HEK293 (cell line): ENCODE data around the gene STARD3.
A peak's percentile ranks its signal among the peaks of the same experiment; 100 is the strongest.

Source experiments
- CTCF ChIA-PET: fragments of 350-600 bp; formaldehyde crosslinking; extraction: SDS; loops from one replicate; lab custom pipeline; 2021; ENCODE audit warnings: antibody characterized with exemption; lab: Yijun Ruan, JAX
- POLR2A ChIA-PET: fragments of 300-600 bp; formaldehyde crosslinking; extraction: SDS; loops from one replicate; lab custom pipeline; 2020; ENCODE audit warnings: antibody characterized with exemption, inconsistent platforms; lab: Yijun Ruan, JAX
- H3K27ac ChIP-seq: fragments of 200-500 bp; sonication (Bioruptor generic); 2 replicates; pipeline ENCODE4 v1.5.1; 2014; ENCODE audit warnings: low read depth, low read length, control low read depth, inconsistent platforms; ENCODE audit errors: extremely low read depth
- H3K36me3 ChIP-seq, 2 experiments: fragments of 200-500 bp in 1 of 2; sonication (Bioruptor generic) in 1 of 2; 1 replicate in 1 of 2; 2 replicates in 1 of 2; pipeline ENCODE4 v1.5.1; 2014 to 2017; ENCODE audit warnings: inconsistent platforms in 2 of 2, low read length in 2 of 2; ENCODE audit not compliant: control insufficient read depth in 2 of 2, insufficient read depth in 1 of 2
- H3K4me1 ChIP-seq: fragments of 200-500 bp; sonication (Bioruptor generic); 2 replicates; pipeline ENCODE4 v1.5.1; 2014; ENCODE audit warnings: mild to moderate bottlenecking, low read length, inconsistent platforms; ENCODE audit not compliant: control insufficient read depth, insufficient read depth
- H3K4me3 ChIP-seq: 2 replicates; pipeline ENCODE4 v1.5.1; 2011; ENCODE audit warnings: low read depth, mild to moderate bottlenecking, control low read depth, low read length, moderate library complexity
- H3K9me3 ChIP-seq: fragments of 200-500 bp; sonication (Bioruptor generic); 2 replicates; pipeline ENCODE4 v1.5.1; 2014; ENCODE audit warnings: low read depth, low read length, inconsistent platforms; ENCODE audit not compliant: control insufficient read depth, insufficient read depth
- AEBP2 ChIP-seq: fragments of 450-650 bp; formaldehyde crosslinking; IDR thresholded peaks from 2 replicates; pipeline ENCODE4 v1.5.1; 2016; ENCODE audit warnings: missing biosample characterization, missing genetic modification characterization, borderline replicate concordance
- GLIS1 ChIP-seq: fragments of 450-650 bp; formaldehyde crosslinking; IDR thresholded peaks from 2 replicates; pipeline ENCODE4 v1.5.1; 2016; ENCODE audit warnings: missing biosample characterization, missing genetic modification characterization
- IKZF3 ChIP-seq: fragments of 450-650 bp; IDR thresholded peaks from 2 replicates; pipeline ENCODE4 v1.5.0; 2018; ENCODE audit warnings: missing biosample characterization, mild to moderate bottlenecking, missing genetic modification characterization, moderate library complexity
- KLF1 ChIP-seq: fragments of 450-650 bp; formaldehyde crosslinking; IDR thresholded peaks from 2 replicates; pipeline ENCODE4 v1.5.1; 2016; ENCODE audit warnings: missing biosample characterization, missing genetic modification characterization
- PBX3 ChIP-seq: sonication (generic); formaldehyde crosslinking; IDR thresholded peaks from 2 replicates; pipeline ENCODE4 v1.8.1; 2022; ENCODE audit warnings: mild to moderate bottlenecking, moderate library complexity, missing genetic modification reagents
- SP2 ChIP-seq: fragments of 450-650 bp; formaldehyde crosslinking; IDR thresholded peaks from 2 replicates; pipeline ENCODE4 v1.5.1; 2016; ENCODE audit warnings: missing biosample characterization, missing genetic modification characterization
- ZBTB11 ChIP-seq: fragments of 450-650 bp; formaldehyde crosslinking; conservative IDR thresholded peaks from 2 replicates; pipeline ENCODE4 v1.5.1; 2016; ENCODE audit warnings: low read depth, missing biosample characterization, missing genetic modification characterization
- ZBTB17 ChIP-seq: fragments of 450-650 bp; formaldehyde crosslinking; IDR thresholded peaks from 2 replicates; pipeline ENCODE4 v1.5.1; 2016; ENCODE audit warnings: missing biosample characterization, missing genetic modification characterization
- ZBTB26 ChIP-seq: fragments of 450-650 bp; formaldehyde crosslinking; optimal IDR thresholded peaks from 2 replicates; pipeline ENCODE3; 2016; ENCODE audit warnings: missing biosample characterization, mild to moderate bottlenecking, missing genetic modification characterization
- ZEB2 ChIP-seq: fragments of 450-650 bp; formaldehyde crosslinking; IDR thresholded peaks from 2 replicates; pipeline ENCODE4 v1.5.1; 2016; ENCODE audit warnings: missing biosample characterization, missing genetic modification characterization
- ZNF211 ChIP-seq: fragments of 450-650 bp; formaldehyde crosslinking; IDR thresholded peaks from 2 replicates; pipeline ENCODE4 v1.5.1; 2016; ENCODE audit warnings: low read depth, missing biosample characterization, missing genetic modification characterization
- ZNF280D ChIP-seq: fragments of 450-650 bp; formaldehyde crosslinking; IDR thresholded peaks from 2 replicates; pipeline ENCODE4 v1.5.1; 2016; ENCODE audit warnings: missing biosample characterization, missing genetic modification characterization
- ZNF366 ChIP-seq: fragments of 450-650 bp; formaldehyde crosslinking; conservative IDR thresholded peaks from 2 replicates; pipeline ENCODE4 v1.5.1; 2016; ENCODE audit warnings: missing biosample characterization, missing genetic modification characterization
- ZNF394 ChIP-seq: fragments of 450-650 bp; formaldehyde crosslinking; IDR thresholded peaks from 2 replicates; pipeline ENCODE4 v1.5.1; 2016; ENCODE audit warnings: missing biosample characterization, missing genetic modification characterization, mild to moderate bottlenecking, moderate library complexity, borderline replicate concordance
- ZNF398 ChIP-seq: fragments of 450-650 bp; formaldehyde crosslinking; IDR thresholded peaks from 2 replicates; pipeline ENCODE4 v1.5.1; 2017; ENCODE audit warnings: missing biosample characterization, missing genetic modification characterization
- ZNF596 ChIP-seq: fragments of 450-650 bp; IDR thresholded peaks from 2 replicates; pipeline ENCODE4 v1.5.0; 2018; ENCODE audit warnings: missing biosample characterization, mild to moderate bottlenecking, missing genetic modification characterization, moderate library complexity
- ZNF660 ChIP-seq: fragments of 450-650 bp; IDR thresholded peaks from 2 replicates; pipeline ENCODE4 v1.5.1; 2018; ENCODE audit warnings: missing biosample characterization, mild to moderate bottlenecking, missing genetic modification characterization
- ZNF701 ChIP-seq: fragments of 450-650 bp; formaldehyde crosslinking; IDR thresholded peaks from 2 replicates; pipeline ENCODE4 v1.5.1; 2016; ENCODE audit warnings: missing biosample characterization, missing genetic modification characterization
- ZNF777 ChIP-seq: fragments of 450-650 bp; formaldehyde crosslinking; IDR thresholded peaks from 2 replicates; pipeline ENCODE4 v1.5.1; 2017; ENCODE audit warnings: missing biosample characterization, missing genetic modification characterization, borderline replicate concordance
- ZSCAN16 ChIP-seq: fragments of 450-650 bp; formaldehyde crosslinking; IDR thresholded peaks from 2 replicates; pipeline ENCODE4 v1.5.1; 2016; ENCODE audit warnings: missing biosample characterization, missing genetic modification characterization

Gene STARD3

GRCh38 chr17:39617100-39617445, 19.9 kb upstream of the STARD3 start (continued):
- TF ChIP-seq PBX3 (CRISPR knock-in tag) (no peak), ZNF280D (tag by site-specific recombination) (no peak)

GRCh38 chr17:39617446-39618245, 19.3 kb upstream of the STARD3 start:
- POLR2A ChIA-PET, result interaction anchor here (0.6 to 1.5 kb wide), 3 partner anchors 12 to 374 kb away, joined by 3 to 6 read pairs (median 3); no protein-coding TSS in a partner anchor
- CTCF ChIA-PET, result interaction anchor here (0.6 to 11.8 kb wide), 8 partner anchors 17 to 451 kb away, joined by 3 to 475 read pairs (median 5); partner anchors contain the start of gene STARD3
- H3K4me1 ChIP-seq, result peaks cover 4% of the 10 kb centered on the region
- peak overlapping the region; percentile 38 for H3K4me3 ChIP-seq
- peak overlapping the region; percentile 50; the same call in 1 of the 2 replicates for H3K27ac ChIP-seq
- H3K36me3 ChIP-seq, result no peaks in the 10 kb centered on the region
- no peaks in the 10 kb centered on the region for H3K9me3 ChIP-seq
- no peak for TF ChIP-seq ZNF777 (tag by site-specific recombination)
- TF ChIP-seq IKZF3, result peak; percentile 89
- TF ChIP-seq ZNF366 (tag by site-specific recombination), result peak; percentile 48; the same call in 1 of the 2 replicates
- no peak for TF ChIP-seq ZNF596
- peak; percentile 39; the same call in 1 of the 2 replicates for TF ChIP-seq ZNF394 (tag by site-specific recombination)
- TF ChIP-seq ZEB2 (tag by site-specific recombination), result 0 out of 2 replicates have a peak, but pooled peaks have one; percentile 25
- TF ChIP-seq GLIS1, result peak; percentile 48; the same call in 1 of the 2 replicates
- 0 out of 2 replicates have a peak, but pooled peaks have one; percentile 45 for TF ChIP-seq PBX3 (CRISPR knock-in tag)
- TF ChIP-seq ZBTB17, result no peak
- no peak for TF ChIP-seq ZSCAN16 (tag by site-specific recombination)
- TF ChIP-seq ZNF701 (tag by site-specific recombination), result no peak
- TF ChIP-seq SP2 (tag by site-specific recombination), result no peak
- TF ChIP-seq ZNF211 (tag by site-specific recombination), result no peak
- 0 out of 2 replicates have a peak, but pooled peaks have one; percentile 5 for TF ChIP-seq ZBTB11 (tag by site-specific recombination)
- peak; percentile 49 for TF ChIP-seq ZBTB26 (tag by site-specific recombination)
- 0 out of 2 replicates have a peak, but pooled peaks have one; percentile 17 for TF ChIP-seq ZNF660
- TF ChIP-seq AEBP2 (tag by site-specific recombination), result no peak
- TF ChIP-seq ZNF398 (tag by site-specific recombination), result 0 out of 2 replicates have a peak, but pooled peaks have one; percentile 27
- TF ChIP-seq KLF1 (tag by site-specific recombination), result peak; percentile 56
